Right lobe of liver (tissue), 4 donors: ENCODE results near the gene PM20D2.

ENCODE experiments used
- POLR2A ChIP-seq: fragments of 450-650 bp; IDR thresholded peaks from one replicate; pipeline ENCODE4 v1.6.1; 2017; ENCODE audit warnings: antibody characterized with exemption, mild to moderate bottlenecking
- TF ChIP-seq, protein P1 (sequence below), 4 donors: fragments of 200-600 bp in 3 of 4; fragments of 450-650 bp in 1 of 4; IDR thresholded peaks; one replicate each; pipeline versions ENCODE4 v1.5.1 to v1.8.0; 2016 to 2022; ENCODE audit warnings: antibody characterized with exemption in 4 of 4, mild to moderate bottlenecking in 2 of 4
- donor health status: DM: no; HTN: no; CAD: no.
- donor health status: DM: no; HTN: no; CAD: no.
- donor health status: DM: no; HTN: yes; CAD: no.

DNA sequence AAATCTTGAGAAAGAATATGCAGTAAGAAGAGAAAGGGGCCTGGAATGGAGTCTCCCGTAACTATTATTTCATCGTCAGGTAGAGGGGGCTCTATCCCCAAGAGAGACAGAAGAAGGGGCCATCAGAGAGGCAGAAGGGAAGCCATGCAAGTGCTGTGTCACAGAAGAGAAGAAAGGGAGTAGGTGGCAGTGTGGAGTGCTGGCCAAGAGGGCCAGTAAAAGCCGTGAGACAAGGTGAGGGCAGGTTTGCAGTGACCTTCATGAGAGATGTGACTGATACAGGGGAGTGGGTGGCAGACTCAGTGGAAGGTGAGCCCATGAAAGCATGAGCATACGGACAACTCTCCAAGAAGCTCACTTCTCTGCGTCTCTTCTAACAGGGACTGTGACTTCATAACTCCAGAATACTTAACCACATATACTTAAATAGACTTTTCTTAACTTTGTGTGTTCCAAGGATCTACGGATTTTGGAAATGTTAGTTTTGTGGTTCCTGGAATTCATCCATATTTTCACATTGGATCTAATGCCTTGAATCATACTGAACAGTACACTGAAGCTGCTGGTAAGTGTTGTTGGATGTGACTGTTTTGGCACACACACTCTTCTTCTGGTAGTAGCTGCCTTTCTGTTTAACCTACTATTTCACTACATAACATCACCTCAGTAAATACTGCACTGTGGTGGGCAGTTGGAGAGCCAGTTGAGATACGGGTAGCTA lies 15.6 kb downstream of the PM20D2 start:
- TF ChIP-seq, protein P1, sequence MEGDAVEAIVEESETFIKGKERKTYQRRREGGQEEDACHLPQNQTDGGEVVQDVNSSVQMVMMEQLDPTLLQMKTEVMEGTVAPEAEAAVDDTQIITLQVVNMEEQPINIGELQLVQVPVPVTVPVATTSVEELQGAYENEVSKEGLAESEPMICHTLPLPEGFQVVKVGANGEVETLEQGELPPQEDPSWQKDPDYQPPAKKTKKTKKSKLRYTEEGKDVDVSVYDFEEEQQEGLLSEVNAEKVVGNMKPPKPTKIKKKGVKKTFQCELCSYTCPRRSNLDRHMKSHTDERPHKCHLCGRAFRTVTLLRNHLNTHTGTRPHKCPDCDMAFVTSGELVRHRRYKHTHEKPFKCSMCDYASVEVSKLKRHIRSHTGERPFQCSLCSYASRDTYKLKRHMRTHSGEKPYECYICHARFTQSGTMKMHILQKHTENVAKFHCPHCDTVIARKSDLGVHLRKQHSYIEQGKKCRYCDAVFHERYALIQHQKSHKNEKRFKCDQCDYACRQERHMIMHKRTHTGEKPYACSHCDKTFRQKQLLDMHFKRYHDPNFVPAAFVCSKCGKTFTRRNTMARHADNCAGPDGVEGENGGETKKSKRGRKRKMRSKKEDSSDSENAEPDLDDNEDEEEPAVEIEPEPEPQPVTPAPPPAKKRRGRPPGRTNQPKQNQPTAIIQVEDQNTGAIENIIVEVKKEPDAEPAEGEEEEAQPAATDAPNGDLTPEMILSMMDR (IDR thresholded peaks at IDR 0.05) = no peak
- TF ChIP-seq POLR2A = no peak
